ENCODE data around the gene CLPX.

DNA sequence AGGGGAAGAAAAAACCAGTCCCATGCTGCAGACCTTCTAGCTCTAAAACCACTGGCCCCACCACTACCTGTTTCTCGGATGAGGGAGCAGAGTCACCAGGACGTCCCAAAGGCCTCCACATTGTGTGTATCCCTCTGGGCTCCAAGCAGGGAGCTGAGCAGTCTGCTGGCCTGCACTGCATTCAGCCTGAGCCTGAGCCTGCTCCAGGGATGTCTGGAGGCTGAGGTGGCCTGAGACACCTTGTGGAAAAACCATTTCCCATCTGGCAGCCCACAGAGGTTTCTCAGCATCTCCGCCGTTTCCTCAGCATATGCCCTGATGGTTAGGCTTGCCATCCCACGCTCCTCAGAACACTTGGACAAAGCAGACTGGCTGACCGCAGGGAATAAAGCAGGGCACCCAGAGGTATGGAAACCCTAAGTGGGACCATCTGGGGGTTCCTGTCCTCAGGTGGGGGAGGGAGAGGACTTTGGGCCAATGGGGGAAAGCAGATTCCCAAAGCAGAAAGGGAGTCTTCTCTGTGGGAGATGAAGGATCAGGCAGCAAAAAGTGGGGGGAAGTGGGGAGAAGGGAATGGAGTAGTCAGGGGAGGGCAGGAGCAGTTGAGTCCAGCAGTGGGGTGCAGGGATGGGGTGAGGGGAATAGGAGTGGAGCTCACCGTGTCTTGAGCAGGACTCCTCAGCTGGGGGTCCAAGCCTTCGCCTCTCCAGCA is 25.8 kb upstream of the CLPX start, which contains the start of gene CILP:
- TF ChIP-seq, protein P1, sequence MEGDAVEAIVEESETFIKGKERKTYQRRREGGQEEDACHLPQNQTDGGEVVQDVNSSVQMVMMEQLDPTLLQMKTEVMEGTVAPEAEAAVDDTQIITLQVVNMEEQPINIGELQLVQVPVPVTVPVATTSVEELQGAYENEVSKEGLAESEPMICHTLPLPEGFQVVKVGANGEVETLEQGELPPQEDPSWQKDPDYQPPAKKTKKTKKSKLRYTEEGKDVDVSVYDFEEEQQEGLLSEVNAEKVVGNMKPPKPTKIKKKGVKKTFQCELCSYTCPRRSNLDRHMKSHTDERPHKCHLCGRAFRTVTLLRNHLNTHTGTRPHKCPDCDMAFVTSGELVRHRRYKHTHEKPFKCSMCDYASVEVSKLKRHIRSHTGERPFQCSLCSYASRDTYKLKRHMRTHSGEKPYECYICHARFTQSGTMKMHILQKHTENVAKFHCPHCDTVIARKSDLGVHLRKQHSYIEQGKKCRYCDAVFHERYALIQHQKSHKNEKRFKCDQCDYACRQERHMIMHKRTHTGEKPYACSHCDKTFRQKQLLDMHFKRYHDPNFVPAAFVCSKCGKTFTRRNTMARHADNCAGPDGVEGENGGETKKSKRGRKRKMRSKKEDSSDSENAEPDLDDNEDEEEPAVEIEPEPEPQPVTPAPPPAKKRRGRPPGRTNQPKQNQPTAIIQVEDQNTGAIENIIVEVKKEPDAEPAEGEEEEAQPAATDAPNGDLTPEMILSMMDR (IDR thresholded peaks at IDR 0.05) = no peak
- no peak for TF ChIP-seq POLR2A (IDR thresholded peaks at IDR 0.05)
